ENCODE measurements around the gene PHACTR1.

PHACTR1 gene

GRCh38 chr6:12890171-12890790 is 173.7 kb downstream of the PHACTR1 start:
- Histone ChIP-seq H3K27me3 (ENCODE audit: control insufficient read depth in 2 of 2, insufficient read depth in 2 of 2, low read length in 2 of 2) (no peaks in the 10 kb centered on the region), H3K4me3 (ENCODE audit: low read length in 2 of 2) (no peak overlapping the region), H3K27ac (ENCODE audit: low read depth in 2 of 2, low read length in 2 of 2) (no peak overlapping the region), H3K4me1 (ENCODE audit: control insufficient read depth in 2 of 2, insufficient read depth in 2 of 2, low read length in 2 of 2) (no peaks in the 10 kb centered on the region), H3K9ac (ENCODE audit: low read depth in 1 of 2, low read length in 2 of 2) (no peak overlapping the region), H3K9me3 (ENCODE audit: control insufficient read depth in 2 of 2, low read length in 2 of 2) (peaks cover 0 to 4% of the 10 kb centered on the region in 2 donors), H3K36me3 (ENCODE audit: control insufficient read depth in 2 of 2, insufficient read depth in 2 of 2, low read length in 2 of 2) (no peaks in the 10 kb centered on the region)

GRCh38 chr6:12891595-12891994 is 175.0 kb downstream of the PHACTR1 start:
- Histone ChIP-seq H3K27ac (ENCODE audit: low read depth in 2 of 2, low read length in 2 of 2) (no peak overlapping the region), H3K4me3 (ENCODE audit: low read length in 2 of 2) (no peak overlapping the region), H3K9ac (ENCODE audit: low read depth in 1 of 2, low read length in 2 of 2) (no peak overlapping the region), H3K9me3 (ENCODE audit: control insufficient read depth in 2 of 2, low read length in 2 of 2) (peaks cover 0 to 4% of the 10 kb centered on the region in 2 donors), H3K27me3 (ENCODE audit: control insufficient read depth in 2 of 2, insufficient read depth in 2 of 2, low read length in 2 of 2) (no peaks in the 10 kb centered on the region), H3K4me1 (ENCODE audit: control insufficient read depth in 2 of 2, insufficient read depth in 2 of 2, low read length in 2 of 2) (no peaks in the 10 kb centered on the region), H3K36me3 (ENCODE audit: control insufficient read depth in 2 of 2, insufficient read depth in 2 of 2, low read length in 2 of 2) (no peaks in the 10 kb centered on the region)

GRCh38 chr6:12892151-12892550 is 175.6 kb downstream of the PHACTR1 start:
- no peak overlapping the region for H3K9ac ChIP-seq (ENCODE audit: low read depth in 1 of 2, low read length in 2 of 2)
- no peak overlapping the region for H3K27ac ChIP-seq (ENCODE audit: low read depth in 2 of 2, low read length in 2 of 2)
- no peak overlapping the region for H3K4me3 ChIP-seq (ENCODE audit: low read length in 2 of 2)
- H3K36me3 ChIP-seq (ENCODE audit: control insufficient read depth in 2 of 2, insufficient read depth in 2 of 2, low read length in 2 of 2): no peaks in the 10 kb centered on the region
- no peaks in the 10 kb centered on the region for H3K4me1 ChIP-seq (ENCODE audit: control insufficient read depth in 2 of 2, insufficient read depth in 2 of 2, low read length in 2 of 2)
- H3K9me3 ChIP-seq (ENCODE audit: control insufficient read depth in 2 of 2, low read length in 2 of 2): peaks cover 0 to 4% of the 10 kb centered on the region in 2 donors
- H3K27me3 ChIP-seq (ENCODE audit: control insufficient read depth in 2 of 2, insufficient read depth in 2 of 2, low read length in 2 of 2): no peaks in the 10 kb centered on the region

- H3K27me3 ChIP-seq (ENCODE audit: control insufficient read depth in 2 of 2, insufficient read depth in 2 of 2, low read length in 2 of 2): no peaks in the 10 kb centered on the region
- no peaks in the 10 kb centered on the region for H3K36me3 ChIP-seq (ENCODE audit: control insufficient read depth in 2 of 2, insufficient read depth in 2 of 2, low read length in 2 of 2)
- no peak overlapping the region for H3K4me3 ChIP-seq (ENCODE audit: low read length in 2 of 2)
These were observed 176.5 kb downstream of the PHACTR1 start for GRCh38 chr6:12893036-12893435.

GRCh38 chr6:12895721-12896120 is 179.2 kb downstream of the PHACTR1 start:
- Histone ChIP-seq H3K27ac (ENCODE audit: low read depth in 2 of 2, low read length in 2 of 2) (no peak overlapping the region), H3K9ac (ENCODE audit: low read depth in 1 of 2, low read length in 2 of 2) (no peak overlapping the region), H3K36me3 (ENCODE audit: control insufficient read depth in 2 of 2, insufficient read depth in 2 of 2, low read length in 2 of 2) (no peaks in the 10 kb centered on the region), H3K27me3 (ENCODE audit: control insufficient read depth in 2 of 2, insufficient read depth in 2 of 2, low read length in 2 of 2) (no peaks in the 10 kb centered on the region), H3K4me1 (ENCODE audit: control insufficient read depth in 2 of 2, insufficient read depth in 2 of 2, low read length in 2 of 2) (no peaks in the 10 kb centered on the region), H3K9me3 (ENCODE audit: control insufficient read depth in 2 of 2, low read length in 2 of 2) (peaks cover 0 to 4% of the 10 kb centered on the region in 2 donors), H3K4me3 (ENCODE audit: low read length in 2 of 2) (no peak overlapping the region)

More at GRCh38 chr6:12893036-12893435, 176.5 kb downstream of the PHACTR1 start:
- no peak overlapping the region for H3K27ac ChIP-seq (ENCODE audit: low read depth in 2 of 2, low read length in 2 of 2)
- no peak overlapping the region for H3K9ac ChIP-seq (ENCODE audit: low read depth in 1 of 2, low read length in 2 of 2)
- H3K4me1 ChIP-seq (ENCODE audit: control insufficient read depth in 2 of 2, insufficient read depth in 2 of 2, low read length in 2 of 2): no peaks in the 10 kb centered on the region
- peaks cover 0 to 4% of the 10 kb centered on the region in 2 donors for H3K9me3 ChIP-seq (ENCODE audit: control insufficient read depth in 2 of 2, low read length in 2 of 2)

GRCh38 chr6:12896208-12896733 is 179.7 kb downstream of the PHACTR1 start:
- Histone ChIP-seq H3K4me3 (ENCODE audit: low read length in 2 of 2) (no peak overlapping the region), H3K9ac (ENCODE audit: low read depth in 1 of 2, low read length in 2 of 2) (no peak overlapping the region), H3K27ac (ENCODE audit: low read depth in 2 of 2, low read length in 2 of 2) (no peak overlapping the region), H3K9me3 (ENCODE audit: control insufficient read depth in 2 of 2, low read length in 2 of 2) (peaks cover 0 to 4% of the 10 kb centered on the region in 2 donors), H3K27me3 (ENCODE audit: control insufficient read depth in 2 of 2, insufficient read depth in 2 of 2, low read length in 2 of 2) (no peaks in the 10 kb centered on the region), H3K36me3 (ENCODE audit: control insufficient read depth in 2 of 2, insufficient read depth in 2 of 2, low read length in 2 of 2) (no peaks in the 10 kb centered on the region), H3K4me1 (ENCODE audit: control insufficient read depth in 2 of 2, insufficient read depth in 2 of 2, low read length in 2 of 2) (no peaks in the 10 kb centered on the region)

GRCh38 chr6:12898603-12899002 is 182.0 kb downstream of the PHACTR1 start:
- H3K4me3 ChIP-seq (ENCODE audit: low read length in 2 of 2): no peak overlapping the region
- H3K4me1 ChIP-seq (ENCODE audit: control insufficient read depth in 2 of 2, insufficient read depth in 2 of 2, low read length in 2 of 2): no peaks in the 10 kb centered on the region
- no peaks in the 10 kb centered on the region for H3K9me3 ChIP-seq (ENCODE audit: control insufficient read depth in 2 of 2, low read length in 2 of 2)
- no peak overlapping the region for H3K9ac ChIP-seq (ENCODE audit: low read depth in 1 of 2, low read length in 2 of 2)
- no peaks in the 10 kb centered on the region for H3K27me3 ChIP-seq (ENCODE audit: control insufficient read depth in 2 of 2, insufficient read depth in 2 of 2, low read length in 2 of 2)
- H3K27ac ChIP-seq (ENCODE audit: low read depth in 2 of 2, low read length in 2 of 2): no peak overlapping the region
- H3K36me3 ChIP-seq (ENCODE audit: control insufficient read depth in 2 of 2, insufficient read depth in 2 of 2, low read length in 2 of 2): no peaks in the 10 kb centered on the region

- no peaks in the 10 kb centered on the region for H3K9me3 ChIP-seq (ENCODE audit: control insufficient read depth in 2 of 2, low read length in 2 of 2)
- no peaks in the 10 kb centered on the region for H3K27me3 ChIP-seq (ENCODE audit: control insufficient read depth in 2 of 2, insufficient read depth in 2 of 2, low read length in 2 of 2)
- no peaks in the 10 kb centered on the region for H3K4me1 ChIP-seq (ENCODE audit: control insufficient read depth in 2 of 2, insufficient read depth in 2 of 2, low read length in 2 of 2)
- no peak overlapping the region for H3K4me3 ChIP-seq (ENCODE audit: low read length in 2 of 2)
- no peak overlapping the region for H3K27ac ChIP-seq (ENCODE audit: low read depth in 2 of 2, low read length in 2 of 2)
- no peaks in the 10 kb centered on the region for H3K36me3 ChIP-seq (ENCODE audit: control insufficient read depth in 2 of 2, insufficient read depth in 2 of 2, low read length in 2 of 2)
- no peak overlapping the region for H3K9ac ChIP-seq (ENCODE audit: low read depth in 1 of 2, low read length in 2 of 2)
These were observed 182.7 kb downstream of the PHACTR1 start for GRCh38 chr6:12899046-12899833.

- Histone ChIP-seq H3K4me3 (ENCODE audit: low read length in 2 of 2) (no peak overlapping the region), H3K4me1 (ENCODE audit: control insufficient read depth in 2 of 2, insufficient read depth in 2 of 2, low read length in 2 of 2) (no peaks in the 10 kb centered on the region), H3K27me3 (ENCODE audit: control insufficient read depth in 2 of 2, insufficient read depth in 2 of 2, low read length in 2 of 2) (peaks cover 0 to 3% of the 10 kb centered on the region in 2 donors), H3K9me3 (ENCODE audit: control insufficient read depth in 2 of 2, low read length in 2 of 2) (no peaks in the 10 kb centered on the region), H3K36me3 (ENCODE audit: control insufficient read depth in 2 of 2, insufficient read depth in 2 of 2, low read length in 2 of 2) (no peaks in the 10 kb centered on the region), H3K9ac (ENCODE audit: low read depth in 1 of 2, low read length in 2 of 2) (no peak overlapping the region), H3K27ac (ENCODE audit: low read depth in 2 of 2, low read length in 2 of 2) (no peak overlapping the region)
These were observed 186.7 kb downstream of the PHACTR1 start for GRCh38 chr6:12903246-12903645.

GRCh38 chr6:12909833-12910232 is 193.3 kb downstream of the PHACTR1 start:
- Histone ChIP-seq H3K4me3 (ENCODE audit: low read length in 2 of 2) (no peak overlapping the region), H3K36me3 (ENCODE audit: control insufficient read depth in 2 of 2, insufficient read depth in 2 of 2, low read length in 2 of 2) (no peaks in the 10 kb centered on the region), H3K4me1 (ENCODE audit: control insufficient read depth in 2 of 2, insufficient read depth in 2 of 2, low read length in 2 of 2) (no peaks in the 10 kb centered on the region), H3K27me3 (ENCODE audit: control insufficient read depth in 2 of 2, insufficient read depth in 2 of 2, low read length in 2 of 2) (peaks cover 0 to 3% of the 10 kb centered on the region in 2 donors), H3K9ac (ENCODE audit: low read depth in 1 of 2, low read length in 2 of 2) (no peak overlapping the region), H3K9me3 (ENCODE audit: control insufficient read depth in 2 of 2, low read length in 2 of 2) (no peaks in the 10 kb centered on the region), H3K27ac (ENCODE audit: low read depth in 2 of 2, low read length in 2 of 2) (no peak overlapping the region)
